Islet of Langerhans (tissue), 1 donor: ENCODE measurements around the gene LTBP1.
"Not testable (repeated sequence)": the region's sequence is repeated elsewhere in the genome, so short reads cannot be mapped to it uniquely, and the experiment has no call there.

Source experiments
- FAIRE-seq: peaks from one replicate; lab custom pipeline; 2011; peaks lifted over from hg19 to GRCh38; lab: Jason Lieb, UNC

Gene LTBP1

GRCh38 chr2:33230195-33230594 is 283.4 kb downstream of the LTBP1 start:
- no peak for FAIRE-seq

- FAIRE-seq = no peak
Observed at GRCh38 chr2:33230842-33231241, 284.1 kb downstream of the LTBP1 start.

- FAIRE-seq = not testable (repeated sequence)
Observed at GRCh38 chr2:33235559-33235958, 288.8 kb downstream of the LTBP1 start.

- no peak for FAIRE-seq
Observed at GRCh38 chr2:33236482-33237385, 290.0 kb downstream of the LTBP1 start.

DNA sequence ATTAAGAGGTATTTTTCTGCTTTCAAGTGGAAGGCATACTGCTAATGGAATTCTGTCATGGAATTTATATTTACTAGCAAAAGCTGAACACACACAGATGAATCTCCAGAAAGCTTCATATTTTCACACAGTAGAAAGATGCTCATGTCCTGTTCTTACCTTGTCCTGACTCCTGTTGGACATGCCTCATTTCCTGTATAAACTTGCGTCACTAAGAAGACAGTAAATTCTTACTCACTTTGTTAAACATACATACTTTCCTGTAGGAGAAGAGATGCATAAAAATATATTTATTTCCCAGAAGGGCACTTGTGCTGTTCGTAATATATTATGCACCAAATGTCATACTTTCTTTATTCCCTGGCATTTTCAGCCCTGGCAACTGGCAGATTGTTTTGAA is 291.4 kb downstream of the LTBP1 start:
- FAIRE-seq = no peak

- no peak for FAIRE-seq
Observed at GRCh38 chr2:33240178-33240577, 293.4 kb downstream of the LTBP1 start.

- no peak for FAIRE-seq
Observed at GRCh38 chr2:33241072-33241471, 294.3 kb downstream of the LTBP1 start.

DNA sequence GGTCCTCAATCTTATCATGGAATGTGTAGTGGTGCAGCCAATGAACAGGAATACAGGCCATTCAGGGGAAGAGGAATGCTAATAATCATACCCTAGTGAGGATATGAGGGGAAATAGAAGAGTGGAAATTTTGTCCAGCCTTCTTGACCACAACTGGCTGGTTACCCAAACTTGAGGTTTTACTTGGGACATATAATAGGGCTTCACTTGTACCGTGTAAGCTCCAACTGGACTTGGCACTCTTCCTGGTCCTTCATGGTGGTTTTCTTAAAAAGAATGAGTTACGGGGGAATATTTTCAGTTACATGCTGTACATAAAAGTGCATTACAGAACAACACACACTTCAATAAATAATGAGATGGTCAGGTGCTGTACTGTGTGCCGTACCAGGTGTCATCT is 294.8 kb downstream of the LTBP1 start:
- FAIRE-seq = no peak

- no peak for FAIRE-seq
Observed at GRCh38 chr2:33242845-33243244, 296.1 kb downstream of the LTBP1 start.

DNA sequence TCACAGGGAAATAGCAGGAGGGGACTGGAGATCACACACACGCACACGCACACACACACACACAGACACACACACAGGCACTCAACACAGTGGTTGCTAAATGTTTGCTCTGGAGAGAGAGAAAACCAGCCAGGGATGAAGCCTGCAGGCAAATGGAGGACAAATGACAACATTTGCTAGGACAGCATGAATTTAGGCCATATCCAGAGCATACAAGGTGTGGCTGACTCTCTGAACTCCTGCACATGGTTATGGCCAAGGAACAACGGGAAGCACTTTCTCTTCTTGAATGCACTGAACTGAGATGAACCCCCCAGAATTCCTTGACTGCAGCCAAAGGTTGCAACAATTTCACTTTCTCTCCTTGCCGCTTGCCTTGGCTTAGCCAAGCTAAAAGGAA is 299.7 kb downstream of the LTBP1 start:
- no peak for FAIRE-seq

DNA sequence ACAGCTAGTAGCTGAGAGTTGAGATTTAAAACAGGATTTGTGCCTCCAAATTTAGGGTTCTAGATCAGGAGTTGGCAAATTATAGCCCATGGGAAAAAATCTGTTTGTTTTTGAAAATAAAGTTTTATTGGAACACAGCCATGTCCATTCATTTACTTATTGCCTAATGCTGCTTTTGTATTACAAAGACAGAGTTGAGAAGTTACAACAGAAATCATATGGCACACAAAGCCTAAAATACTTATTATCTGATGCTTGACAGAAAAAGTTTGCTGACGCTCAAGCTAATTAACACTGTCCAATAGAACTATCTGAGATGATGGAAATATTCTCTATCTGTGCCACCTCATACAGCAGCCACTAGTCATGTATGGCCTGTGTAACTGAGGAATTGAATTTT is 300.6 kb downstream of the LTBP1 start:
- FAIRE-seq = no peak

DNA sequence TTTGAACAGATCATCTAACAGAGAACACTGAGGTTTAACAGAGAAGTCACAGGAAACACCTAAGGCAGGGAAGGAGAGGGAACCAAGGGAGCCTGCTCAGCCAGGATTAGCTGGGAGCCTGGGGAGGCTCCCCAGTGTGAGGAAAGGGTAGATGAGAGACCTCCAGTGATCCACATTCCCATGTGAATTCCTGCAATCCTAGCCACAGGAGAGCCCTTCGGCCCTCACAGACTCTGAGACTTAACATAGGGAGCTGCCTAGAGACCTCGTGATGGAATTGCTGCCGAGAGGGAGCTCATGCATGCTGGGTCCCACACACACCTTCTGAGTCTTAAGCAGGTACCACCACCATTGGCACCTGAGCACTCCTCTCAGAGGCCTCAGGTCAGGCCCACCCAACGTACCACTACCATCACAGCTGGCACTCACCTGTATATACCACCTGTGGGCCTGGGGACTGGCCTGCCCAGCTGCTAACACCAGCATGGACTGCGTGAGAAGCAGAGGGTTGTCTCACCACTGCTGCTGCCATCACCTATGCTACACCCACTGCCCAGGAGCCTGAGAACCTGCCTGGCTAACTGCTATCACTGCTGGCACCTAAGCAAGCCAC is 303.8 kb downstream of the LTBP1 start:
- no peak for FAIRE-seq

DNA sequence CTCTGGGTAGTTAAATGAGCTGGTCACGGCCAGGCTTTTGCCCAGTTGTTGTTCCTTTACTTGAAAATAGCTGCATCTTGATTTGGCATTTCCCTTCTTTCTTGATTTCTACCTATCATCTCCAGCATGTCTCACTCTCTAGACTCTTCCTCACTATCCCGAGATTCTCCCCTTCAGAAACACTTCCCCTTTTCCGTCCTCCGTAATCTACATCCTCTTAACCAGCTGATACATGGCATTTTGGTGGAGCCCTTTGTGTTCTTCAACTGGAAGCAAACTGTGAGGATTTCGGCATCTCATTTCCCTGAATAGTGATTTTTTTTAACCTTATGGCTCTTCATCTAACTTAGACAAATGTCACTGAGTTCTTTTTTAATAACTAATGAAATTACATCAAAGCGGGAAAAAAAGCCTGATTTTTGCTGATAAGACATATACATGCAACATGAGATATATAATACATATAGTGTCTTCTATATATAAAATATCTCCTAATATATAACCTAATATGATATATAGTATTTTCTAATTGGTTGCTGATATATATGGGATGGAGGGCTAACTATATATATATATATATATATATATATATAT is 309.5 kb downstream of the LTBP1 start:
- FAIRE-seq = no peak

DNA sequence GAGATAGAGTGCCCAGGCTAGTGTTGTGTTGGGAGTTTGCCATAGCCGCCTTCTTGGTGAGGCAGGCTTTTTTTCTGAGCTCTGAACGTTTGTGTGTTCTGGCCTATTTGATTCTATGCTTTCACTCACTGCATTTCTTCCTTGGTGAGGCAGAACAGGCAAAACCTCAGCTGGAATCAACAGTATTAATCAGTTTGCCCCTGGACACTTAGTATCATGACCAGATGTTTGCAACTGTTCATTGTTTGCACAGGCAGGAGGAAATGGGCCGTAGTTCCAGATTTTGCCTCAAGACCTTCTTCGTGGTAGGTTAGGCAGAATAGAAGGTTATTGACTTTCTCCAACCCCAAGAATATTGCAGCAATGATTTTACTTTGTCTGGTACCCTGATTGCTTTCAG is 311.6 kb downstream of the LTBP1 start:
- peak; percentile 21 for FAIRE-seq

- FAIRE-seq = no peak
Observed at GRCh38 chr2:33262097-33262496, 315.3 kb downstream of the LTBP1 start.

- FAIRE-seq = no peak
Observed at GRCh38 chr2:33264766-33265165, 318.0 kb downstream of the LTBP1 start.

- no peak for FAIRE-seq
Observed at GRCh38 chr2:33265584-33266338, 319.0 kb downstream of the LTBP1 start.

DNA sequence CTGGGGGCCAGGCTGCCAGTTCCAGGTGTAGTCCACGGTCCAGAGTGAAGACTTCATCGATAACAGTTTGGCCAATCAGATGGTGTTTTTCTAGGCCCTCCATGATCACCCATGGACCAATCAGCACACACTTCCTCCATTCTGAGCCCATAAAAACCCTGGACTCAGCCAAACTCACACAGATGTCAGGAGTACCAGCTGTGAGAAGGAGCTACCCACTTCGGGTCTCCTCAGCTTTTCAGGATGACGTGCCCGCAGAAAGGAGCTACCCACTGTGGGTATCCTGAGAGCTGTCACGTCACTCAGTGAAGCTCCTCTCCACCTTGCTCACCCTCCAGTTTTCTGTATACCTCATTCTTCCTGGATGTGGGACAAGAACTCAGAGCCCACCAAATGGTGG is 319.7 kb downstream of the LTBP1 start:
- FAIRE-seq = no peak

GRCh38 chr2:33267043-33267442 is 320.3 kb downstream of the LTBP1 start:
- FAIRE-seq = no peak

DNA sequence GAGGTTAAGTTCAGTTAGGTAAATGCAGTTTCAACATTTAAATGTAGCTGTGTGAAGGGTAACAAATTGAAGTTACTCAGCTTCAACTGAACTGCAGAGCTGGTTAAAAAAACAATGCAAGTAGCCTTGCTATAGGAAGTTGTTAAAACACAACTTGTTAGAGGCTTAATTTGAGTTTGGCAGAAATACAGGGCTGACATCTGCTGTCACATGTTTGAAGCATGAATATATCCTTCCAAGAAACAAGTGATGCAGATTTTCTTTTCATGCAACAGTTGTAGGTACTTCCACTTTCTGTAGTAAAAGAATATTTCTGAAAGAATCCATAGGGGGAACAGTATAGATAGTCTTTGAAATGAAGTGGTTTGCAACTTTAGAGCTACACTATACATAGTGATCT is 321.0 kb downstream of the LTBP1 start:
- no peak for FAIRE-seq

DNA sequence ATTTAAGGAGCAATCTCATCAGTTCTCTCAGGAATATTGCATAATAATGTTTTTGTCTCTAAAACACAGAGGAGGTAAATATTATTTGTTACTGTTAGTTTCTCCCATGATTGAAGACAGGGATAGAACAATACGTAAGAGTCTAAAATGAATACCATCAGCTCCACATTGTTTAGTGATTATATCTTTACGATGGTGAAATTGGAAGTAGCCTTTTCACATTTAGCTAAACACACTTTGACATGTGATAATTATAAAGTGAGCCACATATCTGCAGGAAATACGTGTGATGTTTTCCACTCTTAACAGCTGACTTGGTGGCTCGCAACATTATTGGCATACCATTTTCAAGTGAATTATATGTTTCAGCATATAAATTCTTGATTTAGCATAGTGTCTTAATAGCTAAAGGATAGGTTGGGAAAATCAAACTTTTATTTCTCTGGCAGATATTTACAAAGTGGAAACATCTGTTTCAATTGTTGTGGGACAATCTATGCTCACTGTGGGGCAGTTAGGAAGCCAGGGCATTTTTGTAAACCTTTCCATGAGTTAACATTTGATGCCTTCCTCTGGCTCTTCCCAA is 321.6 kb downstream of the LTBP1 start:
- no peak for FAIRE-seq

DNA sequence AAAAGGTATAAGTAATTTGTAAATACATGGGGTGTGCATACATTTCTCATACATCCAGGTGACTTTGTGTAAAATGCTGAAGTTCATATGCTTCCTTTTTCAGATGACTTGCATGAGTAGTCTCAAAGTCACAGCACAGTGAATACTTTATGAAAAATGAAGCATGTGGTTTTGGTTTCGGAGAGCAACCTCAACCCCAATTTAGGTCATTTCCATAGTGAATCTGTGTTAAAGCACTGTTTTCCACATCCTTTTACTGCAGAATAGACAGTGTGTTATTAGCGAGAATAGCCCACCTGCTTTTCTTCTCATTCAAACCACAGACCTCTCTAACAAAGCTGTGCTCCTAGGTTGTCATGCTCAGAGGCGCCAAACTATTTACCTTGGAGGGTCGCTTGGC is 325.2 kb downstream of the LTBP1 start:
- no peak for FAIRE-seq
